Prostate gland (tissue), 2 donors: ENCODE data around the gene FSIP1.

ENCODE experiments used
- POLR2A ChIP-seq: fragments of 450-650 bp; IDR thresholded peaks from one replicate; pipeline ENCODE4 v1.6.1; 2016; ENCODE audit warnings: antibody characterized with exemption, mild to moderate bottlenecking
- TF ChIP-seq, protein P1 (sequence below), 4 experiments: fragments of 200-600 bp in 2 of 4; fragments of 450-650 bp in 2 of 4; sonication (generic) in 2 of 4; IDR thresholded peaks; 1 replicate in 3 of 4; 2 replicates in 1 of 4; pipeline ENCODE4 v1.5.1; 2016 to 2019; ENCODE audit warnings: antibody characterized with exemption in 4 of 4, mild to moderate bottlenecking in 2 of 4, moderate library complexity in 2 of 4

DNA sequence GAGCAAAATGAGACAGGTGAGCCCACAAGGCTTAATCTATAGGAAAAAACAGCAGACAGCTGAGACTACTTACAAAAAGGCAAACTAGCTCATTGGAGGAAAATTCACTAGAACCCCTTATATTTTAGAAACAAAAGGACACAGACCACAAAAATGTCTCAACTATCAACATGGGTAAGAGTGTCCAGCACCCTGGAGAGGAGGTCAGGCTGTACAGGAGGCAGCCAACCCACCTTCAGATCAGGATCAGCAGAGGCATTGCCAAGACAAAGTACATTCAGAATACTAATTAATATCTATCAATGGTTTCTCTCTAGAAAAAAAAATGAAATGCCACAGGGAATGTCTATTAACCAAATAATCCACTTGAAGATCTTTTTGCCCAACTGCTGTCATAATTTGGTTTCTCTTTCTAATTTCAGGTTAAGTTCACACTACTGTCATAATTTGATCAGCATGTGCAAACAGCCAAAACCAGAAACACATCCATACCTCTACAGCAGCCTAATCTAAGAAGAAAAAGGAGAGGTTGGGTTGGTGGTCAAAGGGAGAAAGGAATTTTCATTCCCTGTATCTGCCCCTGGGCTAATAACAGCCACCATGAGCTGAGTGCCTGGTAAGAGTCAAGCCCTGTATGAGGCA, 227.8 kb downstream of the FSIP1 start:
- no peak for TF ChIP-seq POLR2A
- TF ChIP-seq, protein P1, sequence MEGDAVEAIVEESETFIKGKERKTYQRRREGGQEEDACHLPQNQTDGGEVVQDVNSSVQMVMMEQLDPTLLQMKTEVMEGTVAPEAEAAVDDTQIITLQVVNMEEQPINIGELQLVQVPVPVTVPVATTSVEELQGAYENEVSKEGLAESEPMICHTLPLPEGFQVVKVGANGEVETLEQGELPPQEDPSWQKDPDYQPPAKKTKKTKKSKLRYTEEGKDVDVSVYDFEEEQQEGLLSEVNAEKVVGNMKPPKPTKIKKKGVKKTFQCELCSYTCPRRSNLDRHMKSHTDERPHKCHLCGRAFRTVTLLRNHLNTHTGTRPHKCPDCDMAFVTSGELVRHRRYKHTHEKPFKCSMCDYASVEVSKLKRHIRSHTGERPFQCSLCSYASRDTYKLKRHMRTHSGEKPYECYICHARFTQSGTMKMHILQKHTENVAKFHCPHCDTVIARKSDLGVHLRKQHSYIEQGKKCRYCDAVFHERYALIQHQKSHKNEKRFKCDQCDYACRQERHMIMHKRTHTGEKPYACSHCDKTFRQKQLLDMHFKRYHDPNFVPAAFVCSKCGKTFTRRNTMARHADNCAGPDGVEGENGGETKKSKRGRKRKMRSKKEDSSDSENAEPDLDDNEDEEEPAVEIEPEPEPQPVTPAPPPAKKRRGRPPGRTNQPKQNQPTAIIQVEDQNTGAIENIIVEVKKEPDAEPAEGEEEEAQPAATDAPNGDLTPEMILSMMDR (IDR thresholded peaks at IDR 0.05), result no peak
